Superior temporal gyrus (tissue), 1 donor: ENCODE results near the gene MATN3.

Experiments used
- DNase-seq: peaks from one replicate; pipeline ENCODE4 v3.0.0-alpha.2; 2016; ENCODE audit errors: extremely low spot score

MATN3 gene

DNA sequence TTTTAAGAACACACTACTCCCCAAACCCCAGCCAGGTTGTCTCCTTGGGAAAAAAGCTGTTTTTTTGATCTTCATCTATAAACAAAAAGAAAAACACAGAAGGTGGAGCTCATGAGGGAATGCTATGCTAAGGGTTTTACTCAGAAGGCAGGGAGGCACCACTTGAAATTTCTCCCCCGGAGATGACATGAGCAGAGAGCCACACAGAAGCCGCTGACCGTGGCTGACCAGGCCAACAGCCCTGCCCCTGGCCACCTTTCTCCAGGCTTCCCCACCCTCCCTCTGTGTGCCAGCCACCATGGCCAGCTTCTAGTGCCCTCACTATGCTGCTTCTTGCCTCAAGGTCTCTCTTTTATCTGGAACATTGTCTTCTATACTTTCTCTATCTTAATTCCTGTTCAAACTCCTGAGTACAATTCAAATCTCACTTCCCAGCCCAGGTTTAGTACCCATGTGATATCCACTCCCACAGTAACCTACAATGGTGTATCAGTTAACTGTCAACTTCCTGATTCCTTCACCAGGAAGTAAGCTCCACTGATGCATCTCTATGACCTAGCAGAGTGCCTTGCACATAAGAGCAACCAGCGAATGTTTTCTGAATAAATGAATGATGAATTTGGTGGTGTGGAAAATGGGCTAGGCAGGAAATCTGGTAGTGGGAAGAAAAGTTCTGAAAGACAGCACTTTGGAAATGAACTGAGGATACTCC is 23.6 kb upstream of the MATN3 start:
- no peak for DNase-seq

GRCh38 chr2:20034821-20035220 is 22.4 kb upstream of the MATN3 start:
- DNase-seq: no peak

GRCh38 chr2:20034218-20034617 is 21.8 kb upstream of the MATN3 start:
- no peak for DNase-seq

- DNase-seq: no peak
These were observed 20.9 kb upstream of the MATN3 start for GRCh38 chr2:20033322-20033721.

DNA sequence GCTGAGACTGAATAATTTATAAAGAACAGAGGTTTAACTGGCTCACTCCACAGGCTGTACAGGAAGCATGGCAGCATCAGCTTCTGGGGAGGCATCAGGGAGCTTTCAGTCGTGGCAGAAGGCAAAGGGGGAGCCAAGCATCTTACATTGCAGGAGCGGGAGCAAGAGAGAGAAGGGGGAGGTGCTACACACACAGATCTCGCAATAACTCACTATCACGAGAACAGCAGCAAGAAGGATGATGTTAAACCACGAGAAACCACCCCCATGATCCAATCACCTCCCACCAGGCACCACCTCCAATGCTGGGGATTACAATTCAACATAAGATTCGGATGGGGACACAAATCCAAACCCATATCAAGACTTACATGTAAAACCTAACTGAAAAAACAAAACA is 17.8 kb upstream of the MATN3 start:
- DNase-seq: no peak

GRCh38 chr2:20027705-20028434 is 15.4 kb upstream of the MATN3 start:
- DNase-seq: no peak

DNA sequence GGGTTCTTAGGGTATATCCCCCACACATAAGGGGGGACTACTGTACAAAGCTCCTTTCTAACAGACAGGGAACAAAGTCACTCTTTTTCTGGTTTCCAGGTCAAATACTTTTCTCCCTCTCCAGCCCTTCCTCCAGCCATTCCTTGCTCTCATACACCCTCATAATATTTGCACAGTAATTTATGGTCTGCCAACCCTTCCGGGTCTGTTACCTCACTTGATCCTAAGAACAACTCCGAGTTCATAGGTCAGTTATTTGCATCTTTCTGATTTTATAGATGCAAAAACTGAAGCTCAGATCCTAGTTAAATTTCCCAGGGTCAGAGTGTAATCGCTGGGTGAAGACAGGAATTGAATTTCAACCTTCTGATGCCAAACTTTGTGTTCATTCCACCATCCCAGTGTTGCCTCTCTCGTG is 14.8 kb upstream of the MATN3 start:
- DNase-seq: no peak

GRCh38 chr2:20025065-20025786 is 12.8 kb upstream of the MATN3 start:
- no peak for DNase-seq

DNA sequence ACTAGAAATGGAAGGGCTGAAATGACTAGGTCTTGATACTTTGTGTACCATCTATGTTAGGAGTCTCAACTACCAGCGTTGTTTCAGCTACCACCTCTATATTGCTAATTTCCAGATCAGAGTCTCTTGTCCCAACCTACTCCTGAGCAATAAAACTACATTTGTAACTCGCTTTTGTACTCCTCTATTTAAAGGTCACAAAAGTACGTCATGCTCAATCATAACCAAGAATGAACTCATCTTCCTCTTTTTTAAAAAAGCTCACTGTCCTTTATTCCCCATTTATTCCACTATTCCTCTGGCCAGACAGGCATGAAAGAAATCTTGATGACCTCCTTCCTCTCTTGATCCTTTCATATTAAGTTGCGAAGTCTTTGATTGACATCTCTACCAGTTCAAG is 11.2 kb upstream of the MATN3 start:
- DNase-seq: no peak

DNA sequence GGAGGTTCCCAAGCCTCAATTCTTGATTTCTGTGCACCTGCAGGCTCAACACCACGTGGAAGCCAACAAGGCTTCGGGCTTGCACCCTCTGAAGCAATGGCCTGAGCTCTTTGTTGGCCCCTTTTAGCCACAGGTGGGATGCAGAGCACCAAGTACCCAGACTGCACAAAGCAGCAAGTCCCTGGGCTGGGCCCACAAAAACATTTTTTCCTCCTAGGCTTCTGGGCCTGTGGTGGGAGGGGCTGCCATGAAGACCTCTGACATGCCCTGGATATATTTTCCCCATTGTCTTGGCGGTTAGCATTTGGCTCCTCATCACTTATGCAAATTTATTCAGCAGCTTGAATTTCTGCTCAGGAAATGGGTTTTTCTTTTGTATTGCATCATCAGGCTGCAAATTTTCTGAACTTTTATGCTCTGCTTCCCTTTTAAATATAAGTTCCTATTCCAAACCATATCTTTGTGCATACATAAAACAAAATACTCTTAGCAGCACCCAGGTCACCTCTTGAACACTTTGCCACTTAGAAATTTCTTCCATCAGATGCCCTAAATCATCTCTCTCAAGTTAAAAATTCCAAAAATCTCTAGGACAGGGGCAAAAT is 9.0 kb upstream of the MATN3 start:
- DNase-seq: no peak

DNA sequence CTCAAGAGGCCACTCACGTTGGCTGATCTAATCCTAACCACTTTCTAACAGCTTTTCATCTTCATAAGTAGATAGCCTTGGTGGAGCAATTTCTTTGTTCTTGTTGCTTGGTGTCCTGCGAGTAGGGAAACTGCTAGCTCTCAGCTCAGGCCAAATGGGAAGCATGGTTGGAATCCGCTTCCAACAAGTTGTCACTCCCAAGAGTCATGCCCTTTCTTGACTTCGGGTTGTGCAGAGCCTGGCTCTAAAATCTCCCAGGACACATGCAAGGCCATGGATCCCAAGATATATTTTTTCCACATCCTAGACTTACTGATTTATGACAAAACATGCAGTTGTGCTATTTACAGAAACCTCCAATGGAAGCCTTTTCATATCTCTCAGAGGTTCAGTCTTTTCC is 7.3 kb upstream of the MATN3 start:
- DNase-seq: no peak

DNA sequence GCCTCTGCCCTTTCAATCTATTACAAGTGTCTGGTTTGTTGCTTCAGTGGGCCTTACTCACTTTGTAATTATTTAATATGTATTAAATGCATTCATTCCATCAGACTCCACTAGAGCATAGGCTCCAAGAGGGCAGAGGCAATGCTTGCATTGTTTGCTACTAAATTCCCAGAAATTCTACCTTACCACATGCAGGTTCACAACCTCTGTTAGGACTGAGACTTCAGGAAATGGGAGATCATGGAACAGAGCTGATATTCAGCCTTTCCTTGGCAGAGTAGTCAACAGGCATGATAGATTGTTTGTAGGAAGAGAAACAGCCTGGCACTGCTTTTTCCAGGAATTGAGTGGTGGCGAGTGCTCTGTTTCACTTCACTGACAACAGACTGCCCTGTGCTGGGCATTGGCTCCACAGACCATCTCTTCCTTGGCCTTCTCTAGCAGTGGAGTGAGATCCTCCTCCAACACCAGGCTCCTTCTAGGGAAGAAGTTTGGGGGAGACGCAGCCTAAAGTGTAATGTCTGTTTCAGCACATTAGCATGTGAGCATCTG is 6.2 kb upstream of the MATN3 start:
- DNase-seq: no peak

DNA sequence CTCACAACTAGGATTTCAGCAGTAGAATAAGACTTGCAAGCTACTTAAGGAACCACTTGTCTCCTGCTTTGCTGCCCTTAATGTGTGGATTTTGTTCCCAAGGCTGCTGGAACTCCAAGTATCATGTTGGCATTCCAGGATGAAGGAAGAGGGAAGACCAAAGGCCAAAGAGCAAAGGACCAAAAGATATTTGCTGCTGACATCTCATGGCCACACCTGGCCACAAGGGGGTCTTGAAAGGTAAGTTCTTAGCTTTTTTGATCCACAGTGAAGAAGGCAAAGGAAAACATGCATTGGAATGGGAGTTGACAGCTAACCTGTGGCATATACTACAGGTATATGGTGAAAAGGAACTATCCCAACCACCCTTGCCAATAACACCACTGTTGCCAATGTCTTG is 3.9 kb upstream of the MATN3 start:
- no peak for DNase-seq

- peak; percentile 75 for DNase-seq
These were observed 3.1 kb upstream of the MATN3 start for GRCh38 chr2:20015482-20016083.

DNA sequence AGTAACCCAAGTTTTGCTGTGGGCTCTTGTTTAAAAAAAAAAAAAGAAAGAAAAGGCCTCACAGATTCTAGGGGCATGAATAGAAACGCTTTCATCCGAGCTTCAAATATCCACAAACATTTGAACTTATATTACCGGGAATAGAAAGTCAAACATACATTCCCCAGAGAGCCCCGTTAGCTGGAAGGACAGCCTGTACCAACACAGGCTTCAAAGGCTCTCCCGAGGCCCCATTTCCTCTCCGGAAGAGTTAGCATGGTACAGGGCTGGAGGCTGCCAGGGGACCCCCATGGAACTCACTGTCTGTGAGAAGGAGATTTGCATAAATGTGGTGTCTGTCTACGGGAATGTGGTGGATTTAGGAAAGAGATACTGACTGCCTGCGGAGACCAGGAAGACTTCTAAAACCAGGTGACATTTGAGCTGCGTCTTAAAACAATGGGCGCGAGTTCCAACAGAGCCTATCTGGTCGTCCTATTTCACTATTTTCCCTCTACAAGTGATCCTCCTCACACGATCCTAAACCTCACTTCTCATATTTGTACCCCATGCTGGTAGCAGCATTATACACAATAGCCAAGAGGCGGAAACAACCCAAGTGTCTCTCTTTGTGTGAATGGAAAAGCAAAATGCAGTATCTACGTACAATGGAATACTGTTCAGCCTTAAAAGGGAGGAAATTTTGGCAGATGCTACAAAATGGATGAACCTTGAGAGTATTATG is 820 bp upstream of the MATN3 start:
- no peak for DNase-seq

GRCh38 chr2:20012032-20012281 is 511 bp downstream of the MATN3 start:
- DNase-seq: no peak

GRCh38 chr2:20011276-20012031 is 1.0 kb downstream of the MATN3 start:
- no peak for DNase-seq

DNA sequence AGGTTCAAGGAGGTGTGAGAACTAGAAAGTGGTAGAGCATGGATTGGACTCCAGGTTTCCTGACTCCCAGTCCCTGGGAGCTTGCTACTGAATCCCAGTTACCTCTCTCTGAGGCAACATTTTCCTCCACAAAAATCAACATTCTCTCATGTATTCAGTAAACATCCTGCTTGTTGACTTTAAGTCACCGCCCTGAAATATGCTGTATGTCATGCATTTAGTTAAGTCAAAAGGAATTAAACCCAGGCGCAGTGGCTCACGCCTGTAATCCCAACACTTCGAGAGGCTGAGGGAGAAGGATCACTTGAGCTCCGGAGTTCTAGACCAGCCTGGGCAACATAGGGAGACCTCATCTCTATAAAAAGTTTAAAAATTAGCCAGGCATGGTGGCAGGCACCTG is 3.8 kb downstream of the MATN3 start:
- DNase-seq: no peak

DNA sequence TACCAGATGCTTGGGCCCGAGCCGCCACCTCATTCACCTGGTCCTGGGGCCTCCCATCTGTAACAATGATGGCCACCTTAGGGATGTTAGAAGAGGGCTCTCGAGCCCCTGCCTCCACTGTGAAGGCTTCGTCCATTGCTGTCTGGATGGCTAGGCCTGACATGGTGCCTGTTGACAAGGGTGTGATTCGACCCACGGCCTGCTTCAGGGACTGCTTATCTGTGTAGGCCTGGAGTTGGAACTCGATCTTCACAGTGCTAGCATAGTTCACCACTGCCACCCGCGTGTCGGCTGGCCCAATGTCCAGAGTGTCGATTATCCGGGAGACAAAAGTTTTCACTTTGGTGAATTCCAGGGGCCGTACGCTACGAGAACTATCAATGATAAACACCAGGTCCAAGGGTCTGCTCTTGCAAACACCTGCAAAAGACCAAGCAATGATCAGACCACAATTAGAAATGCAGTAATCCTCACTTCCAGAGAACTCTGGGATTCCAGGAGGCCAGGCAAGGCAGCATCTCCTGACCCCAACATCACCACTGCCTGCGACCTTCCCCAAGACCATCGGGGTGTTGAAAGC is 6.5 kb downstream of the MATN3 start:
- no peak for DNase-seq

DNA sequence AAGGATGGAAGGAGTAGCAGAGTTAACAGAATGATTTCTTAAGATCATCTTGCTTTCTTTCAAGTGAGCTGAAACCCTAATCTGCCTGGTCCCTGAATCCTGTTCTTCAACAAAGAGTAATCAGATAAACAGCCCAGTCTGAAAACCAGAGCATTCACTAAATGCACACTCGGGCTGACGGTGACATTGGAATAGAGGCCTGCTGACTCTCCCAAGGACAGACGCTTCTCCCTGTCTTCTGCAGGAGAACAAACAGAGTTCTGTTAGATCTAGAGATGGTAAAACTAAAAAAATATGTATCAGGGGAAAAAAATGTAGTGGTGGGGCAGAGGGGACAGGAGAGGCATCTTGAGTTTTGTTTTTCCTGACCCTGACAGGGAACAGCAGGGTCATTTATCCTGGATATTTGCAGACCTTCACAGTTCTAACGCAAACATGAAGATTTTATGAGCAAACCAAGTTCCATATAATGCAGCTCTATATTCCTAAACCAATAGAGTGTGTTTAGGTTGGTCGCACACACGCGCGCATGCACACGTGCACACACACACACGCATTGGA is 7.3 kb downstream of the MATN3 start:
- DNase-seq: no peak
